Measurements from ENCODE around the gene LRRC26.

The LRRC26 gene

GRCh38 chr9:137182836-137183235, 13.0 kb upstream of the LRRC26 start:
- no peak for DNase-seq (ENCODE audit: low spot score)

- DNase-seq (ENCODE audit: low spot score) = no peak
Measured at GRCh38 chr9:137181680-137182079, 11.8 kb upstream of the LRRC26 start.

GRCh38 chr9:137180491-137180890, 10.6 kb upstream of the LRRC26 start:
- DNase-seq (ENCODE audit: low spot score) = no peak

GRCh38 chr9:137179761-137180160, 9.9 kb upstream of the LRRC26 start:
- DNase-seq (ENCODE audit: low spot score) = no peak

- DNase-seq (ENCODE audit: low spot score) = no peak
Measured at GRCh38 chr9:137178939-137179630, 9.2 kb upstream of the LRRC26 start.

- DNase-seq (ENCODE audit: low spot score) = no peak
Measured at GRCh38 chr9:137178201-137178938, 8.5 kb upstream of the LRRC26 start.

GRCh38 chr9:137176302-137177182, 6.7 kb upstream of the LRRC26 start:
- DNase-seq (ENCODE audit: low spot score) = no peak

- no peak for DNase-seq (ENCODE audit: low spot score)
Measured at GRCh38 chr9:137175345-137175961, 5.6 kb upstream of the LRRC26 start.

- DNase-seq (ENCODE audit: low spot score) = no peak
Measured at GRCh38 chr9:137174722-137175293, 5.0 kb upstream of the LRRC26 start.

- DNase-seq (ENCODE audit: low spot score) = no peak
Measured at GRCh38 chr9:137173796-137174664, 4.2 kb upstream of the LRRC26 start.

- no peak for DNase-seq (ENCODE audit: low spot score)
Measured at GRCh38 chr9:137172901-137173795, 3.3 kb upstream of the LRRC26 start.

- DNase-seq (ENCODE audit: low spot score) = no peak
Measured at GRCh38 chr9:137171149-137171900, 1.5 kb upstream of the LRRC26 start.

- no peak for DNase-seq (ENCODE audit: low spot score)
Measured at GRCh38 chr9:137170486-137171148, 766 bp upstream of the LRRC26 start.

GRCh38 chr9:137168904-137169856, 671 bp downstream of the LRRC26 start:
- peak; percentile 60 for DNase-seq (ENCODE audit: low spot score)

GRCh38 chr9:137168573-137168903, 1.3 kb downstream of the LRRC26 start:
- DNase-seq (ENCODE audit: low spot score) = no peak

- DNase-seq (ENCODE audit: low spot score) = no peak
Measured at GRCh38 chr9:137167747-137168572, 1.9 kb downstream of the LRRC26 start.
